ENCODE data around the gene MAP4.
"Not testable (repeated sequence)": the region's sequence is repeated elsewhere in the genome, so short reads cannot be mapped to it uniquely, and the experiment has no call there.

The MAP4 gene

DNA sequence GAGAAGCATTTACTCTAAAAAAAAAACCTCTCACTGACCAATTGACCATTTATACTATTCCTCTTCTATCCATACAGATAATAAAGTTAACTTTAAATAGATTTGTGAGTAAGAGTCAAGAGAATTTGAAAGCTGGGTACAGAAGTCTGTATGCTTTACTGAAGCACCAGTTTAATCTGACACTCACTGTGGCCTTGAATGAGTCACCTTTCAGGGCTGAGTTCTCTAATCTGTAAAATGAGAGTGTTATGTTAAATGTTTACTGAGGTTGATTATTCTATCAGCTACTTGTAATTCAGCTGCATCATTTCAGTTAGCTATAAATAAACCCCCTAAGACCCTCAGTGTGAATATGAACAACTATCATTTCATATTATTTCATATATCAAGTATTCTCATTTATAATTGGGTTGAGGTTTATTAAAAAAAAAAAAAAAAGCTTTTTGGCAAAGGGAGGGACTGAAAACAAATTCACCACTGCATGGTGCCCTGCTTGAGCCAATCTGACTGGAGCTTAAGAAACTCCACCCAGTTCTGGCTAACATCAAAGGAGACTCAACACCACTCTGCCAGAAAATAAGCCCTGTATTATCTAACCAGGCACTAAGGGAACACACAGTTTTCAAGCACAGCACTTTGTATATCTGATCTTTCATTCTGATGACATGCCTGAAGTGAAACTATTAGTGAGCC is 2.8 kb downstream of the MAP4 start:
- peak; percentile 14 for DNase-seq

DNA sequence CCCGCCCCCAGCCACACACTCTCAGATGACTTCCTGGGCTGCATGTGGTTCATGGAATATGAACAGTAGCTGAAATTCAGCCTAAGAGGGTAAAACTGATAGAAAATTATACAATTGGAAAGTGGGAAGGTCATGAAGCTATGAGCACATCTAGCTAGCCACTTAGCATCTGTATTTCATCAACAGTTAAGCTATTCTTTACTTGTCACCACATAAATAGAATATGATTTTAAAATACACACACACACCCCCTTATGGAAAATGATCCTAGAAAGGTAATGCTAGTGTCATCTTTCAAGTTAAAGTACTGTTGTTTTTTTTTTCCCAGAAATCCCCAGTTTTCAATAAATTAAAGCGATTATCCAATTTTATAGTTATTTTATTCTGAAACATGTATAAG is 3.6 kb downstream of the MAP4 start:
- DNase-seq, result no peak

DNA sequence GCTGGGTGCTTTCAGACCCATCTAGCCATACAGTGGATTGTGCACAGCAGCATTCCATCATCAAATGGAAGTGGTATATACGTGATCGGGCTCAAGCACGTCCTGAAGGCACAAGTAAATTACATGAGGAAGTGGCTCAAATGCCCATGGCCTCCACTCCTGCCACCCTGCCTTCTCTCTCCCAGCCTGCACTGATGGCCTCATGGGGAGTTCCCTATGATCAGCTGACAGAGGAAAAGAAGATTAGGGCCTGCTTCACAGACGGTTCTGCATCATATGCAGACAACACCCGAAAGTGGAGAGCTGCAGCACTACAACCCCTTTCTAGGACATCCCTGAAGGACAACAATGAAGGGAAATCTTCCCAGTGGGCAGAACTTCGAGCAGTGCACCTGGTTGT is 8.2 kb downstream of the MAP4 start:
- DNase-seq, result not testable (repeated sequence)

DNA sequence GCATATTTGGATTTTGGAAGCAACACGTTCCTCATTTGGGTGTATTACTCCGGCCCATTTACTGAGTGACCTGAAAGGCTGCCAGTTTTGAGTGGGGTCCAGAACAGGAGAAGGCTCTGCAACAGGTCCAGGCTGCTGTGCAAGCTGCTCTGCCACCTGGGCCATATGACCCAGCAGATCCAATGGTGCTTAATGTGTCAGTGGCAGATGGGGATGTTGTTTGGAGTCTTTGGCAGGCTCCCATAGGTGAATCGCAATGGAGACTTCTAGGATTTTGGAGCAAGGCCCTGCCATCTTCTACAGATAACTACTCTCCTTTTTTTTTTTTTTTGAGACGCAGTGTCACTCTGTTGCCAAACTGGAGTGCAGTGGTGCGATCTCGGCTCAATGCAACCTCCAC is 8.9 kb downstream of the MAP4 start:
- DNase-seq, result not testable (repeated sequence)

DNA sequence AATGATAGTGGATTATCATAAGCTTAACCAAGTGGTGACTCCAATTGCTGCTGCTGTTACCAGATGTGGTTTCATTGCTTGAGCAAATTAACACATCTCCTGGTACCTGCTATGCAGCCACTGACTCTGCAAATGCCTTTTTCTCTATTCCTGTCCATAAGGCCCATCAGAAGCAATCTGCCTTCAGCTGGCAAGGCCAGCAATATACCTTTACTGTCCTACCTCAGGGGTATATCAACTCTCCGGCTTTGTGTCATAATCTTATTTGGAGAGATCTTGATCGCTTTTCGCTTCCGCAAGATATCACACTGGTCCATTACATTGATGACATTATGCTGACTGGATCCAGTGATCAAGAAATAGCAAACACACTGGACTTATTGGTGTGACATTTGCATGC is 9.4 kb downstream of the MAP4 start:
- not testable (repeated sequence) for DNase-seq

DNA sequence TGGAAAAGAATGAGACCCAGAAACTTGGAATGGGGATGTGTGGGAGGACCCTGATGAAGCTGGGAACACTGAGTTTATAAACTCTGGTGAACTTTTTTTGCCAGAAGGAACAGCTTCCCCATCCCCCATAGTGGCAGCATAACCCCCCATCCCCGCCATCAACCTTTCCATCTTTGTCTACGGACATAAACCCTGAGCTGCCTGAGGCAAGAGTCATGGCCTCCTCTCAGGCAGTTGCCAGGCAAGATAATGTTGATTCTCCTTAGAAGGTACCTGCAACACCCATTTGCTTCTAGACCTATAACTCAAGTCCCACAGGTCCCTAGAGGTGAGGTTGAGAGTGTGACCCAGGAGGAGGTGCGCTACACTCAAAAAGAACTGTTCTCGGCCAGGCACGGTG is 11.5 kb downstream of the MAP4 start:
- DNase-seq, result no peak

DNA sequence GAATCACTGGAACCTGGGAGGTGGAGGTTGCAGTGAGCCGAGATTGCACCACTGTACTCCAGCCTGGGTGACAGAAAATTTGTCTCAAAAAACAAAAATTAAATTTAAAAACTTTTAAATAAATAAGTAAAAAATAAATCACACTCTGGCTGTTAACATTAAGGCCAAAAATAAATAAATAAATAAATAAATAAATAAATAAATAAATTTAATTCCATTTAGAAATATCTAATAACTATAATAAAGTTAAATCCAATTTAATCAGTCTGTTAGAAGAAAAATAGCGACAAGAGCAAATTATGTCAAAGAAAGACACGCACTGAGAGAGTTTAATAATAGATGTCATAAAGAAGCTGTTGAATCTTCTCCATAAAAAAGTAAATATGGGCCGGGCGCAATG is 13.4 kb downstream of the MAP4 start:
- no peak for DNase-seq

DNA sequence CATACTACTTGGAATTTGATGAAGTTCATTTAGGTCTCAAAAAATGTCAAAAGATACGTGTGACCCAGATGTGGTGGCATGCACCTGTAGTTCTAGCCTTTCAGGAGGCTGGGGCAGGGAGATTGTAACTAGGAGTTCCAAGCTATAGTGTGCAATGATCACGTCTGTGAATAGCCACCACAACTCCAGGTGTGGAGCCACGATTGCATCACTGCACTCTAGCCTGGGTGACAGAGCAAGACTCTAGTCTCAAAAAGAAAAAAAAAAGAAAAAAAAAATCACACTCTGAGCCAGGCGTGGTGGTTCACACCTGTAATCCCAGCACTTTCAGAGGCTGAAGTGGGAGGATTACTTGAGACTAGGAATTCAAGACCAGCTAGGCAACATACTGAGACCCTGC is 14.2 kb downstream of the MAP4 start:
- DNase-seq, result no peak

DNA sequence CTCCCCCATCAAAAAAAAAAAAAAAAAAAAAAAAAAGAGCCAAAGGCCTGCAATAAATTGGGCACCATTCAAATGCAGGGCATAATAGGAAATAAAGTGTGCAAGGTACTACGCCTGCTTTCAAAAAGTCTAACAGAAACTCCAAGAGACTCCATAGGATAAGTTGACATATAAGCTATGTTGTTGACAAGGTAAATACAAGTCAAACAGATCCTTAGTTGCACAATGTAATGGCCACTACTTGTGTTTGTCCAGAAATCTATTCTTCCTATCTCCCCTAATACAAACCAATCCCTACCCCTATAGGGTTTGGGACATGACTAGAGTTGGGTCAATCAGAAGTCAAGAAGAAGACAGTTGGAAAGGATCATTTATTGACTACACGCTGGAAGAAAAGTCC is 16.0 kb downstream of the MAP4 start:
- DNase-seq, result no peak

DNA sequence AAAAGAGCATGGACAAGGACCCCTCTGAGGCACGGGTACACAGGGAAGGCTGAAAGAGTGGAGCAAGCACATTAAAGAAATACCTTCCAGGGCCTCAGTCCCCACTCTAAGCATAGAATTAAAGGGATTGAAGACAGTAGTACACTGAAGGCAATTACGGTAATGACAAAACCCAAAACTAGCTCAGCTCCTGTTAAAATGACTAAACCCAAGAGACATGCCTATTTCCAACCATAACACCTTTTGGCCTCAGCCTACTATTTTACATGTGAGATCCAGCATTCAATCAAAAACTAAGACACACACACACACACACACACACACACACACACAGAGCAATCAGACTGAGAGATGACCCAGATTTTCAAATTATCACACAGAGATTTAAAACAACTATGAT is 19.8 kb downstream of the MAP4 start:
- DNase-seq, result no peak

DNA sequence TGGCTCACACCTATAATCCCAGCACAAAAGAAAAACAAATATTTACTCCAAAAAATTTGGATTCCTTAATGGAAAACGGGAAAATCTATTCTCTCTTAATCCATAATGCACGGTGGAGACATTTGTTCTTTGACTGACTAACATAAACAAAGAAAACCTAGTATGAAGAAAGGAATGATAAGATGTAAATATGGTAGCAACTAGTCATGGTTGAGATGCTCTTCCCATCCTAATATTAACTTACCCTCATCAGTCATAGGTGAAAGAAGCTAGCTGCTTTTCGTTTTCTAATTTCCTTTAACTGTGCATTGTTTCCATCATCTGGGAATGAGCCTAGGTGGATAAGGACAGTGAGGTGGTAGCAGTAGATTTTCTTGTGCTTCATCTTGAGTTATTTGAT is 22.0 kb downstream of the MAP4 start:
- DNase-seq, result no peak

DNA sequence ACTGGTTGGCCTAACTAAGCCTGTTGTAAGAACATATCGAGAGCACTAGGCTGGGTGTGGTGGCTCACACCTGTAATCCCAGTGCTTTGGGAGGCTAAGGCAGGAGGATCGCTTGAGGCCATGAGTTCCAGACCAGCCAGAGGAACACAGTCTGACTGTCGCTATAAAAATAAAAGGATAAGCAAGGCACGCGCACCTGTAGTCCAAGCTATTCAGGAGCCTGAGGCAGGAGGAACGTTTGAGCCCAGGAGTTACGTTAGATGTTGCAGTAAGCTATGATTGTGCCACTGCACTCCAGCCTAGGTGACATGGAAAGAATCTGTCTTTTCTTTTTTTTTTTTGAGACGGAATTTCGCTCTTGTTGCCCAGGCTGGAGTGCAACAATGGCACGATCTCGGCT is 24.9 kb downstream of the MAP4 start:
- DNase-seq, result no peak

DNA sequence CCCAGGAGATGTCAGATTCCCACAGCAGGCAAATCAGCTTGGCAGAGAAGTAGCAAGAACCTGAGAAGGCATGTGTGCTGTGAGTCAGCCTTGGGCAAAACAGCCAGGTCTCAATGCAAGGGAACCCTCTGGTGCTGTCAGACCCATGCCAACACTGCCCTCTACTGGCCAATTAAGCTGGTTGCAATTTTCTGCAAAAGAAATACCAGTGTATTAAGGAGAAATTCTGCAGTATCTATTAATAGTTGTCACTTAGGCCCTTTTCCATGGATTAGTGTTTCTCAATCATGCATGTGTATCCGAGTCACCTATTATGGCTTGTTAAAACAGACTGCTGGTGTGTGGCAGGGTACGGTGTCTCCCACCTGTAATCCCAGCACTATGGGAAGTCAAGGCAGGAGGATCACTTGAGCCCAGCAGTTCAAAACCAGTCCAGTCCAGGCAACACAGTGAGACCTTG is 26.2 kb downstream of the MAP4 start:
- DNase-seq, result peak; percentile 83

DNA sequence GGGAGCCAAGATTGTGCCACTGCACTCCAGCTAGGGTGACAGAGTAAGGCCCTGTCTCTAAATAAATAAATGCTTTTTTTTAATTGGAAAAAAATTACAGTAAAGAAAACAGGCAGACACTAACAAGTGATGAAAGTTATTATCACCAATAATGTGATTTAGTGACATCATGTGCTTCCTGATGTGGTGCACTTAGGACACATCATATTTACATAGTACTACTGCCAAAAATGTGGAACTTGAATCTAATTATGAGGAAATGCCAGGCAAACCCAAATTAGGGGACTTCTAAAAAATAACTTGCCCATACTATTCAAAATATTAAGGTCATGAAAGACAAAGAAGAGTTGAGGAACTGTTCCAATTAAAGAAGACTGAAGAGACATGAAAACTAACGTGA is 30.8 kb downstream of the MAP4 start:
- DNase-seq, result no peak

DNA sequence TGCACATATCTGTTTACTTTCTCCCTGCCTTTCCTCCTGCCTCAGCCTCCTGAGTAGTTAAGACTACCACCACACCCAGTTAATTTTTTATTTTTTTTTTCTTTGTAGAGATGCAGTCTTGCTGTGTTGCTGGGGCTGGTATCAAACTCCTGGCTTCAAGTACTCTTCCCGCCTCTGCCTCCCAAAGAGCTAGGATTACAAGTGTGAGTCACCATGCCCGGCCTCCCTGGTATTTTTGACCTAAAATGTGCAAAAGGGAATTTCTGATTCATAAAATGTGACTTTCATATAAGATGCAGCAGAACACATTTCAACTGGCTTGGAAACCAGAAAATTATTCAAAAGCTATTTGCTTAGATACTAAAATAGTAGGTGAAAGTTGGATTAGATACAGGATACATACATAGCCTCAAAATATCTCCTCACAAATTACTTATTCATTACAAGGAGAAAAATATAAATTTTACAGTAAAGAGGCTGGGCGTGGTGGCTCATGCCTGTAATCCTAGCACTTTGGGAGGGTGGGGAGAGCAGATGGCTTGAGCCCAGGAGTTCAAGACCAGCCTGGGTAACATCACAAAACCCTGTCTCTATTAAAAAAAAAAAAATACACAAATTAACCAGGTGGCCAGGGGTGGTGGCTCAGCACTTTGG is 32.0 kb downstream of the MAP4 start:
- no peak for DNase-seq

DNA sequence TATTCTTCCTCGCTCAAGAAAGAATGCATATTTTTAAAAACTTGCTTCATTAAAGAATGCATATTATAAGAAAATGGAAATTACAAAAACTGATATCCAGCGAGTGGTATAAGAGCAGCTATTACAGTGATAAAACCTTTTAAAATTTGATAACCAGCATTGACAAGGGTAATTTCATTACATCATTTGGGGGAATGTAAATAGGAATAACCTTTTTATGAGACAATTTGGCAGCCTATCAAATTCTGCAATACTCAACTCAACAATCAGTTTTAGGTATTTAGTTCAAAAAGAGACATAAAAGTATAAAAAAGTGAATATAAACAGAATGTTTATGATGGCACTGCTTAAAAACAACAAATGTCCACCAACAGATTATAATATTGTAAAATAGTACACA is 35.4 kb downstream of the MAP4 start:
- no peak for DNase-seq

DNA sequence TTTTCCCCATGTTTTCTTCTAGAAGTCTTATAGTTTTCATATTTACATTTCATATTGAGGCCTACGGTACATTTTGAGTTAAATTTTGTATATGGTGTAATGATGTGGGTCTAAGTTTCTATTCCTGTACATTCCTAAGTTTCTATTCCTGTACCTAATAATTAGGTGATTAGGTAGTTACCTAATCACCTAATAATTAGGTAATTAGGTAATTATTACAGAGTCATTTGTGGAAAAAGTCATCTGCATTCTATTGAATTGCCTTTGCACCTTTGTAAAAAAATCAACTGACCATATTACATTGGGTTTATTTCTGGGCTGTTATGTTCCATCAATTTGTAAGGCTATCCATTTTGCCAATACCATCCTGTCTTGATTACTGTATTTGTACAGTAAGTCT is 37.1 kb downstream of the MAP4 start:
- no peak for DNase-seq

DNA sequence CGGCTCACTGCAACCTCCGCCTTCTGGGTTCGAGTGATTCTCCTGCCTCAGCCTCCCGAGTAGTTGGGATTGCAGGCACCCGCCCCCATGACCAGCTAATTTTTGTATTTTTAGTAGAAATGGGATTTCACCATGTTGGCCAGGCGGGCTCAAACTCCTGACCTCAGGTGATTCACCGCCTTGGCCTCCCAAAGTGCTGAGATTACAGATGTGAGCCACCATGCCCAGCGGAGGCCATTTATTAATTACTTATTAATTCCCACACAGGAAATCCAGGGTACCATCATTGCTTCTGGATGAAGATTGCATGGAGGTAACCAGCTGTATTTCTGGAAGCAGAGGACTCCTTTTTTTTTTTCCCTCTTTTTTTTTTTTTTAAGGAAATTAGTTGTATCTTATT is 37.8 kb downstream of the MAP4 start:
- no peak for DNase-seq

DNA sequence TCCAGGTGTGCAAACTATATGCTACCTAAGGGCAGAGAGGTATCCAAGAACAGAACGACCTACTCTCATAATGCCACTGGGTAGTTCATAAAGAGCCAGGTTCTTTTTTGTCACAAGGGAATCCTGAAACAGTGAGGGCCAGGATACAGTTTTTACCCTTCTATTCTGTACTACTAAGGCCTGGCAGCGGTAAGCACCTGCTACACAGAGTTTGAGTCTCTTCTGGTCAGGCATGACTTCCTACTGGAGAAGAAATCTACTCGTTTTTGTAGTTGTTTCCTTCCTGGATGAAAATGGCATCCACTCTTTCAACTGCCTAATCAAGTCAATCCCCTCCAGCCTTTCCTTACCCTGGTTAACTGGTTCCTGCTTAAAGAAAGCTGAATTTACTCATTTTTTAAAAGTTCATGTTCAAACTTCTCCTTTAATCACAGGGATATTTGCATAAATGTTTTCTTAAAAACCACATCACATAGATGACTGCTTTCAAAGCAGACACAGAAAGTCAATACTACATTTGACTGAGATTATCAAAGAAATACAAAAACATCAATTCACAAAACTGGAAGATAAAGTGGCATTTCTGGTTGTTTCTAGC is 40.0 kb downstream of the MAP4 start:
- no peak for DNase-seq

DNA sequence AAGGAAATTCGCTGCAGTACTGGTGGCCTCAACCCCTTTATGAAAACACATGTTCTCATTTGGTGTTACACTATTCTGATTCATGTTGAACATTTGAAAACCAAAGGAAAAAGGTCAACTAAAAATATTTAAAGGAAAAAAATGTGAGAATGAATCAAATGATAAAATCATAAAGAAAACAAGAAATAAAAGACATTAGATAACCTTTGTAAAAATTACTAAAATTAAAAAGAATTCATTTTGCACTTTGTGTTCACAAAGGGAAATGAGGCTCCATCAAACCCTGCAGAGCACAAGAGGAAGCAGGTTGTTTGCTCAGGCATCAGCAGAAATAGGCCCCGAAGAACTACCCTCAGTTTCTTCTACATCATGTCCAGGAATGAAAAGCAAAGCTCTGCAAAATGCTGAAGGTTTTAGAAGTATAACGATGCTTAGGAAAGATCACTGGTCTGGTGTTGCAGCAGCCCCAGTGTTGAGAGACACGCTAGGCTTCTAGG is 41.2 kb downstream of the MAP4 start:
- DNase-seq, result no peak

DNA sequence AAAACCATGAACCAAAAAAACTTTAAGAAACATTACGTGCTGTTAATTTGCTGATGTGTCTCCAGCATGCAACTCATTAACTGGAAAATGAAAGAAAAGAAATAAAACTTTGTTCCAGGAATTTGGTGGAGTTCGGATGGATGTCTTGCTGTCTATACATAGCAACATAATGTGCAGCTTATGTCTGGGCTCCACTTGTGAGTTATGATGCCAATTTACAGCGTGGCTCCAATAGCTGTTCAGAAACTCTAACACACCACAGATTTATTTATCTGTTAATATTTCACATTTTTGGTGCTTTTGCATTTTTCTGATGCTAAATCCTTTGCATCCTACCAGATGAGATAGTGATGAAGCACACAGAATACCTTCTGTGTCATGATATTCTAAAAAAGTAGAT is 45.1 kb downstream of the MAP4 start:
- no peak for DNase-seq

DNA sequence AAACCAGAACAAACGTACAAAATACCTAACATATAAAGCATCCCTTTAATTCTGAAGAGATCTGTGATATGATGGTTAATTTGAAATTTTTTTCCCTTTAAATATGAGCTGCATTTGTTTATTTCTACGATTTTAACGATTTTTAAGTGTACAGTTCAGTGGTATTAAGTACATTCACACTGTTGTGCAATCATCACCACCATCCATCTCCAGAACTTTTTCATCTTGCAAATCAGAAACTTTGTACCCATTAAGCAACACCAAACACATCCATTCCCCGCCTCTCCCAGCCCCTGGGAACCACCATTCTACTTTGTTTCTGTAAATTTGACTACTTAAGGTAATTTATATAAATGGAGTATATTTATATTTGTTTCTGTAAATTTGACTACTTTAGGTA is 51.5 kb downstream of the MAP4 start:
- DNase-seq, result no peak

DNA sequence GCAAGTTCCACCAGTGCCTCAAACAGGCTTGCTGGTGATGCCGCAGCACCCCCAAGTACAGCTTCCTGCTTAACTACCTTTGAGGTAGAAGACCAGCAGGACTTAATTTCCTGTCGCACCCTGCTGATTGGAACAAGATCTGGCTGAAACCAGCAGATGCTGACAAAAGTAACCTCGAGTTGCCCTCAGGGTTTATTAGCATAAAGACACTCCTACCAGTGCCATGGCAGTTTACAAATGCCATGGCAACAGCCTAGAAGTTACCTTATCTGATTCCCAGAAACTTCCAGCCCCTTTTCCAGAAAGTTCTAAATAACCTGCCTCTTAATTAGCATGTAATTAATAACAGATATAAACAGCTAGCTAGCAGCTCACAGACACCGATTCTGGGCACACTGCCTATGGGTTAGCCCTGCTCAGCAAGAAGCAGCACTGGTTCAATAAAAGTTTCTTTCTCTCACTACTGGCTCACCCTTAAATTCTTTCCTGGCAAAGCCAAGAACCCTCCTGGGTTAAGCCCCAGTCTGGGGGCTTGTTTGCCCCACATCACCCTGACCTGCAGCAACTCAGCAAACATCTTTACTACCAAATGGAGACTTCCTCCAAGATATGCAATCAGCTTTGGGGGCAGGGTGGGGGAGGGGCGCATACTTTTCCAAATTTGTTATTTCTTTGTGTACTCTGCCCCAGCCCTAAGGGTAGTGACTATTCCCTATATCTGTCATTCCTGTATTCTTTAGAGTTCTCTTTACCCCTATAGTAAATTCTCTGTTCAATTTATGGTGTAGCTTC is 54.2 kb downstream of the MAP4 start:
- DNase-seq, result peak; percentile 32

DNA sequence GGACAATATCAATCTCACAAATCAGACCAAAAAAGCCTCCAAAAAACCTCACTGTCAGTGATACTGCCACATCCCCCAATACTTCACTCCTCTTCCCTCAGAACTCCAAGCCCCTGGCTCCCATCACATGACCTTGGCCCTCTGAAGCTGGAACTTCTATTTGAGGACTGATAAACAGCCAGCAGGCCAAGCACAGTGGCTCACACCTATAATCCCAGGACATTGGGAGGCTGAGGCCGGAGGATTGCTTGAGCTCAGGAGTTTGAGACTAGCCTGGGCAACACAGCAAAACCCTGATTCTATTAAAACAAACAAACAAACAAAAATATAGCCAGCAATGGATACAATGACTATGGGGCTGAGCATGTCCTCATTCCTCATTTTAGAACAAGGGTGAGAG is 55.2 kb downstream of the MAP4 start:
- no peak for DNase-seq
